Measurements from ENCODE around the gene CTU2.
A peak's percentile ranks its signal among the peaks of the same experiment; 100 is the strongest.

CTU2 gene

DNA sequence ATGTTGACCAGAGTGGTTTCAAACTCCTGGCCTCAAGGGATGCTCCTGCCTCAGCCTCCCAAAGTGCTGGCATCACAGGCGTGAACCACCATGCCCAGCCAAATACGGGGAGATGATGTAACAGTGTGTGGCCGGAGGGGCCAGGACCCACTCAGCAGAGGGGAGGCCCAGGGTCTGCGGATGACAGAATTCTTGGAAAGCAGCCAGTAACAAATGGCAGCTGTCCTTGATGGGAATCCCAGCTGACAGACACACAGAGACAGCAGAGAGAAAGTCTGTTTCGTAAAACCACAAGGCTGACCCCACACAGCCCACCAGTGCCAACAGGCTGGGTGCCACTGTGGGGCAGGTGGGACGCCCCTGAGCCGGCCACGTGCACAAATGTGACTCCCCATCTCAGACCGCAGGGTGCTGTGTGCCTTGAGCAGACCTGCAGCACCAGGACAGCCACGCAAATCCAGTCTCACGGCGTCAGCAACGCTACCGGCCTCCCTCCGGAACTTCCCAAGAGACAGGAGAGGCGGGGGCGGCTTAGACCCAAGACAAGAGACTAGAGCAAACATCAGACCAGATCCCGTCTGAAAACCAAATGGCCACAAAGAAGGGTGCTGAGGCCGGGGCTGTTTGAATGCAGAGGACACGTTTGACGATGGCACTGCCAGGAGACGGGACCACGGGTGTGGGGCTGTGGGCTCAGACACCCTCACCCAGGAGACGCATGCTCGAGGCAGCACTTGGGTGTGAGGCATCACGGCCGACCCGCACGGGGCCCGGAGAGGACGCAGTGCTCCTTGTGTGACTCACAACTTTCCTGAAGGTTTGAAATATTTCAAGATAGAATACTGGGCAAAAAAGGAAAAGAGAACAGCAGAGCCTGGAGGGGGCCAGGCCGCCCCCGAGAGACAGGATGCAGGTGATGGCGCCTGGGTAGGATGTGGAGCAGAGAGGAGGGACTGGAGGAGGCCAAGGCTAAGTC, 24.6 kb downstream of the CTU2 start:
- FAIRE-seq (no peak), DNase-seq (ENCODE audit: insufficient read length, low spot score) (no peak)
- TF ChIP-seq POLR2A (IDR thresholded peaks at IDR 0.05; ENCODE audit: low read depth, low read length) = no peak

DNA sequence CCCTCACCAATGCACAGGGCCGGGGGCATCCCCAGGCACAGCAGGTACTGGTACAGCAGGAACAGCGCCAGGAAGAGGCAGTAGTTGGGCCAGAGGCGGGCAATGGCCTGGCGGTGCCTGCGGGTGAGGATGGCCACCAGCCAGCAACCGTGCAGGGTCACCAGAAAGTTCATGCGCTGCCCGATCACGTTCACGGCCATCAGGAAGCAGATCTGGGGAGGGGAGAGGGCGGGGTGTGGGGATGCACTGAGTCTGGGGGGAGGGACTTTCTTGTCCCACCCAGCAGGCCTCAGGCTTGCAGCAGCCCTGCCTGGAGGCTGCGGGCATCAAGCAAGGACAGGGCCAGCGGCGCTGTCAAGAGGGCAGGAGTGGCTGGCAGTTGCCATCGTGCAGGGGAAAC, 25.4 kb downstream of the CTU2 start:
- DNase-seq (ENCODE audit: insufficient read length, low spot score) (peak; percentile 74), FAIRE-seq (no peak)
- TF ChIP-seq POLR2A (IDR thresholded peaks at IDR 0.05; ENCODE audit: low read depth, low read length) = no peak

GRCh38 chr16:88732172-88732960, 26.1 kb downstream of the CTU2 start:
- no peak for TF ChIP-seq POLR2A (IDR thresholded peaks at IDR 0.05; ENCODE audit: low read depth, low read length)
- no peak for FAIRE-seq
- DNase-seq (ENCODE audit: insufficient read length, low spot score) = no peak

GRCh38 chr16:88732961-88733294, 26.6 kb downstream of the CTU2 start:
- no peak for TF ChIP-seq POLR2A (IDR thresholded peaks at IDR 0.05; ENCODE audit: low read depth, low read length)
- FAIRE-seq = no peak
- no peak for DNase-seq (ENCODE audit: insufficient read length, low spot score)

DNA sequence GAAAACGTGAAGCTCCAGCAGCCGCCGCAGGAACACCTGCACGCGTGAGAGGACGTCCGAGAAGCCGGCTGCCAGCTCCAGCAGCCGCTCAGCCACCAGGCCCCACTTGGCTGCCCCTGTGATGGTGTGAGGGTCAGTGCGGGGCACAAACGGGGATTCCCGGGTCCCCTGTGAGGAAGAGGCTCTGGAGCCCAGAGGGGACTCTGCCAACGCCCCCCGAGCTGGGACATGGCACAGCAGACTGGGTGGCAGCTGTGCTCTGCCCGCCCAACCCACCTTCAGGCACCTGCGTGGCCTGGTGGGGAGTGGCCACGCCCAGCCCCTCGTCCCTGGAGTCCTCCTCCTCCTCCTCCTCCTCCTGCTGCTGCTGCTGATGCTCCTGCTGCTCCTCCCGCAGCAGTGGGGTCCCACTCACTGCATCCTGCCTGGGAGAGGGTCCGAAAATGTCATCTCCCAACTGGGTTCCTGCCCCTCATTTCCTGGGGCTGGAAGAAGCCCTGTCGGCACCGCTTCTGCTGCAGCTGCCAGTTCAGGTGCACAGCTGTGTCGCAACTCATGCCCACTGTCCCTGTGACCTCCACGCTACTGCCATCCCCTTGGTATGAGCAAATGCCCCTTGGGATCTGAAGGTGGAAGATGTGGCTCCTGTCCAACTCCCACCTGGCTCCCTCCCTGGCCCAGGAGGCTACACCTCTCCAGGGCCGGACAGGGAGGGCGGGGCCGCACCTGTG, 27.5 kb downstream of the CTU2 start:
- FAIRE-seq = no peak
- DNase-seq (ENCODE audit: insufficient read length, low spot score) = no peak
- no peak for TF ChIP-seq POLR2A (IDR thresholded peaks at IDR 0.05; ENCODE audit: low read depth, low read length)

DNA sequence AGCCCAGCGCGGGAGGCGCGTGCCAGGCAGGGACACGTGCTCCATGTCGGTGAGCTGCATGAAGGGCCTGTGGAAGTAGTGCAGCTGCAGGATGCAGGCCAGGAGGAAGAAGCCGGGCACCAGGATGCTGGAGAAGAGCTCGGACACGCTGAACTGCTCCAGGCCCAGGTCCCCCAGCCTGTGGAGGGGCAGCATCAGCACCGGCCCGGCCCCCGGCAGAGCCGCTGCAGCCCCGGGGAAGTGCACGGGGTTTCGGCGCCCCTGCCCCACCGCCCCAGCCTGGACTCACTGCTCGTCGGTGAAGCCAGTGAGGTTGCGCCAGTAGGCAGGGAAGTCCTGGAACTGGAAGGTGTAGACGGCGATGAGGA, 28.0 kb downstream of the CTU2 start:
- no peak for DNase-seq (ENCODE audit: insufficient read length, low spot score)
- TF ChIP-seq POLR2A (IDR thresholded peaks at IDR 0.05; ENCODE audit: low read depth, low read length) = no peak
- FAIRE-seq = no peak

GRCh38 chr16:88735121-88735520, 28.8 kb downstream of the CTU2 start:
- no peak for TF ChIP-seq POLR2A (IDR thresholded peaks at IDR 0.05; ENCODE audit: low read depth, low read length)
- DNase-seq (ENCODE audit: insufficient read length, low spot score) (no peak), FAIRE-seq (no peak)

DNA sequence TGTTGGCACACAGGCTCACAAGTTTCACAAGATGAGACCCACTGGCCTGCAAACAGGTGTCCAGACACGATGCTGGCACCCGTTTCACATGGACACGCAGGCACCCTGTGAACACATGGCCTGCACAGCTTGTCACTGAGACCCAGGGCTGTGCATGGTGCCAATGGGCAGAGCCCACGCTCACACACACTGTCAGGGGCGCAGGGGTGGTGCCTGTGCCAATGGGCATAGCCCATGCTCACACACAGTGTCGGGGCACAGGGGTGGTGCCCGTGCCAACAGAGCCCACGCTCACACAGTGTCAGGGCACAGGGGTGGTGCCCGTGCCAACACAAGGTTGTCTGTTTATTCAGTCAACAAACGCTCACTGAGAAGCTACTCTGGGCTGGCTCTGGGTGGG, 29.3 kb downstream of the CTU2 start:
- no peak for TF ChIP-seq POLR2A (IDR thresholded peaks at IDR 0.05; ENCODE audit: low read depth, low read length)
- FAIRE-seq = no peak
- DNase-seq (ENCODE audit: insufficient read length, low spot score) = no peak

DNA sequence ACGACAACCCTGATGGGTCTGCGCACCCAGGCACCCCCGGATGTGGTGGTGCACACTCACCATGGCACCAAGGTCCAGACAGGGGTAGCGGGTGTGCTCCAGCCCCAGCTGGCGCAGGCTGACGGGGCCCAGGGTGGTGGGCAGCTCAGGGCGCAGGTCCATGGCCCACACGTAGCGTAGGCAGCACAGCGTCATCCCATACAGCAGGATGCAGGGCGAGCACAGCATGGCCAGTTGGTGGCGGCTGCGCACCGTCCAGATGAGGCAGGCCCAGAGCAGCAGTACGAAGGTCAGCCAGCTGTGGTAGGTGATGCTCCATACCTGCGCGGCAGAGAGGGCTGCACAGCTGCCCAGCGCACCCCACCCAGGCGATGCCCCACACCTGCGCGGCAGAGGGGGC, 29.8 kb downstream of the CTU2 start:
- no peak for TF ChIP-seq POLR2A (IDR thresholded peaks at IDR 0.05; ENCODE audit: low read depth, low read length)
- FAIRE-seq = no peak
- no peak for DNase-seq (ENCODE audit: insufficient read length, low spot score)

DNA sequence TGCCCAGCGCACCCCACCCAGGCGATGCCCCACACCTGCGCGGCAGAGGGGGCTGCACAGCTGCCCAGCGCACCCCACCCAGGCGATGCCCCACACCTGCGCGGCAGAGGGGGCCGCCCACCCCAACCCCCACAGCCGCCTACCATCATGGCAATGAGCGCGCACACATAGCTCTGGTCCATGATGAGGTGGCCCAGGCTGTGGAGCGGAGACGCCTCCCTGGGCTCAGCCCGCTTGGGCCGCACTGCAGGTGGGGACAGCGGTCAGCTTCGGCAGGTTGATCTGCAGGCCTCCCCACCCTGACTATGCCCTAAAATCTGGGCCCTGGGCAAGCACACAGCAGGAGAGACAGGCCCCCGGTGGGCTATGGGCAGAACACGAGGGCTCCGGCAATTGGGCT, 30.2 kb downstream of the CTU2 start:
- no peak for TF ChIP-seq POLR2A (IDR thresholded peaks at IDR 0.05; ENCODE audit: low read depth, low read length)
- no peak for DNase-seq (ENCODE audit: insufficient read length, low spot score)
- FAIRE-seq = no peak

- FAIRE-seq = no peak
Observed at GRCh38 chr16:88737298-88738150, 31.2 kb downstream of the CTU2 start.

GRCh38 chr16:88738151-88739084, 32.1 kb downstream of the CTU2 start:
- no peak for TF ChIP-seq POLR2A (IDR thresholded peaks at IDR 0.05; ENCODE audit: low read depth, low read length)
- no peak for DNase-seq (ENCODE audit: insufficient read length, low spot score)
- FAIRE-seq = no peak

More at GRCh38 chr16:88737298-88738150, 31.2 kb downstream of the CTU2 start:
- no peak for TF ChIP-seq POLR2A (IDR thresholded peaks at IDR 0.05; ENCODE audit: low read depth, low read length)
- DNase-seq (ENCODE audit: insufficient read length, low spot score) = peak; percentile 59
